ENCODE measurements around the gene PTPRR. TPM values are rescaled to one million over a fixed set of nuclear protein-coding genes. Genes with fewer than 3 reads are reported as not detected.

The PTPRR gene
- total RNA-seq, 2 experiments from 2014 or later: not detected

DNA sequence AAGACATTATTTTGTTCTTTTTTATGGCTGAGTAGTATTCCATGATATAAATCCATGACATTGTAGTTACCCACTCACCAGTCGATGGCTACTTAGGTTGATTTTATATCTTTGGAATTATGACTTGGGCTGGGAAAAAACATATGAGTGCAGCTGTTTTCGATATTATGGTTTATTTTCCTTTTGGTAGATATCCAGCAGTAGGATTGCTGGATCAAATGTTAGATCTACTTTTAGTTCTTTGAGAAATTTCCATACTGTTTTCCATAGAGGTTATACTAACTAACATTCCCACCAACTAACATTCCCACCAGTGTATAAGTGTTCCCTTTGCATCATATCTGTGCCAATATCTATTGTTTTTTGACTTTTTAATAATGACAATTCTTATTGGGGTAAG, 29.9 kb upstream of the PTPRR start:
- intact Hi-C loops (cut with micrococcal nuclease; ENCODE audit: unreplicated experiment): no loop called here
- CTCF ChIA-PET (ENCODE audit: unreplicated experiment): no interaction called here
- no peaks in the 10 kb centered on the region for H3K9me3 ChIP-seq (ENCODE audit: low read length)
- H3K36me3 ChIP-seq (ENCODE audit: insufficient read depth, low read length): no peaks in the 10 kb centered on the region
- TF ChIP-seq, protein P1, sequence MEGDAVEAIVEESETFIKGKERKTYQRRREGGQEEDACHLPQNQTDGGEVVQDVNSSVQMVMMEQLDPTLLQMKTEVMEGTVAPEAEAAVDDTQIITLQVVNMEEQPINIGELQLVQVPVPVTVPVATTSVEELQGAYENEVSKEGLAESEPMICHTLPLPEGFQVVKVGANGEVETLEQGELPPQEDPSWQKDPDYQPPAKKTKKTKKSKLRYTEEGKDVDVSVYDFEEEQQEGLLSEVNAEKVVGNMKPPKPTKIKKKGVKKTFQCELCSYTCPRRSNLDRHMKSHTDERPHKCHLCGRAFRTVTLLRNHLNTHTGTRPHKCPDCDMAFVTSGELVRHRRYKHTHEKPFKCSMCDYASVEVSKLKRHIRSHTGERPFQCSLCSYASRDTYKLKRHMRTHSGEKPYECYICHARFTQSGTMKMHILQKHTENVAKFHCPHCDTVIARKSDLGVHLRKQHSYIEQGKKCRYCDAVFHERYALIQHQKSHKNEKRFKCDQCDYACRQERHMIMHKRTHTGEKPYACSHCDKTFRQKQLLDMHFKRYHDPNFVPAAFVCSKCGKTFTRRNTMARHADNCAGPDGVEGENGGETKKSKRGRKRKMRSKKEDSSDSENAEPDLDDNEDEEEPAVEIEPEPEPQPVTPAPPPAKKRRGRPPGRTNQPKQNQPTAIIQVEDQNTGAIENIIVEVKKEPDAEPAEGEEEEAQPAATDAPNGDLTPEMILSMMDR (conservative IDR thresholded peaks at IDR 0.05; ENCODE audit: low read length): no peak
- no peak for TF ChIP-seq EZH2phosphoT487 (IDR thresholded peaks at IDR 0.05; ENCODE audit: borderline replicate concordance, low read depth, low read length)
- H3K4me3 ChIP-seq (ENCODE audit: low read depth, low read length, poor library complexity, severe bottlenecking): no peak overlapping the region
- no peak overlapping the region for H3K27ac ChIP-seq (ENCODE audit: low read depth, low read length, poor library complexity, severe bottlenecking)
- no TSS peak for BruUV-seq (replicated peaks)
- H4K20me1 ChIP-seq (ENCODE audit: insufficient read depth, low read length): no peaks in the 10 kb centered on the region
- H2AFZ ChIP-seq (ENCODE audit: low read length): no peak overlapping the region
- no peak overlapping the region for H3K4me2 ChIP-seq (ENCODE audit: low read length)
- no peaks in the 10 kb centered on the region for H3K79me2 ChIP-seq (ENCODE audit: insufficient read depth, low read depth, low read length)
- no peak for DNase-seq (ENCODE audit: low spot score)
- no peaks in the 10 kb centered on the region for H3K9me2 ChIP-seq (ENCODE audit: insufficient read depth, low read length)
- POLR2A ChIA-PET: no interaction called here
- no peaks in the 10 kb centered on the region for H3K4me1 ChIP-seq (ENCODE audit: insufficient read depth, low read length, poor library complexity, severe bottlenecking)

DNA sequence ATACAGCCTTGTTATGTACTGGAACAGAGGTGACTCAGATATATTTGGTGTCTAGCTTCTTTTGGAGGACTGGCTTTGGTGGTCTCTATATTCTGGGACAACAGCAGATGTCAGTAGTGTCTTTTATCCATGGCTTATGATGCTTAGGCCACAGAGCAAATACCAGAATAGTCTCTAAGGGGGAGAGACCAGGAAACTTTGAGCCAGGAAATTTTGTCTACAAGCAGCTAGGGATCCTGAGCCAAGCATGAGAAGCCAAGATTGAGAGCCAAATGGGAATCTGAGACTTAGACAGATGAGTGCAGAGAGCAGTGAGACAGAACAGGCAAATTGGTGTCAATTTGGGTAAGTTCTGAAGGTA, 28.4 kb upstream of the PTPRR start:
- no peak overlapping the region for H3K4me3 ChIP-seq (ENCODE audit: low read depth, low read length, poor library complexity, severe bottlenecking)
- no peak overlapping the region for H3K27ac ChIP-seq (ENCODE audit: low read depth, low read length, poor library complexity, severe bottlenecking)
- no peaks in the 10 kb centered on the region for H3K9me3 ChIP-seq (ENCODE audit: low read length)
- H3K9me2 ChIP-seq (ENCODE audit: insufficient read depth, low read length): no peaks in the 10 kb centered on the region
- H2AFZ ChIP-seq (ENCODE audit: low read length): no peak overlapping the region
- no peak for TF ChIP-seq EZH2phosphoT487 (IDR thresholded peaks at IDR 0.05; ENCODE audit: borderline replicate concordance, low read depth, low read length)
- TF ChIP-seq, protein P1 (conservative IDR thresholded peaks at IDR 0.05; ENCODE audit: low read length): no peak
- no peaks in the 10 kb centered on the region for H3K79me2 ChIP-seq (ENCODE audit: insufficient read depth, low read depth, low read length)
- no peaks in the 10 kb centered on the region for H4K20me1 ChIP-seq (ENCODE audit: insufficient read depth, low read length)
- BruUV-seq (replicated peaks): no TSS peak
- ChIA-PET POLR2A (no interaction called here), CTCF (ENCODE audit: unreplicated experiment) (no interaction called here)
- intact Hi-C loops (cut with micrococcal nuclease; ENCODE audit: unreplicated experiment): no loop called here
- H3K4me1 ChIP-seq (ENCODE audit: insufficient read depth, low read length, poor library complexity, severe bottlenecking): no peaks in the 10 kb centered on the region
- DNase-seq (ENCODE audit: low spot score): no peak
- no peak overlapping the region for H3K4me2 ChIP-seq (ENCODE audit: low read length)
- no peaks in the 10 kb centered on the region for H3K36me3 ChIP-seq (ENCODE audit: insufficient read depth, low read length)

DNA sequence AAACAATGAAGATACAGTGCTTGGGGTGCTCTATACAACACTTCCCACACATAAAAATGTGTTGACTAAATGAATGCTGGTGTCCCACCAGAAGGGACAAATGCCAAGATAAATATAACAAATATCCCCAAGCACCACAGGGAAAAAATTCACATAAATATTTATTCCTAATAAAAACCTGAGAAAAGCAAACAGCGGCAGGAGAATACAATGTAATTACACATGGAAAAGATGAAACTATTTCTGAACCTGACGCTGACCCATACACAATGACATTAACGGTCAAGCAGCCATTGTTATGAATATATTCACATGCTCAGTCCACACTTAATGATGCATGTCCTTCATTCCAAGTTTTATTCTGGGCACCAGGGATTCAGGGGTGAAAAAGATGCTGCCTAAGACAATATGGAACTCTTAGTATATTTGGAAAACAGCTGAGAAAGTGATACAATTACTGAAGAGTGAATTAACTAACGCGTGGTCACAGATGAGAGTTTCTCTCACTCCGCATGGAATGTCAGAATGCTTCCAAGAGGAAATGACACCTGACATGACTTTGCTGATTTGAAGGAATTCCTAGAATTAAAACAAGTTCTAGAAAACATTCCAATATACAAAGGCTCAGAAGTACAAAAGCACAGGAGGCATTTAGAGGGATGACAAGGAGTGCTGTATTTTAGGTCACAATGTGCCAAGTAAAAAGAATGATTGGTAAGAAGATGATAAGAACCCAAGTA, 27.9 kb upstream of the PTPRR start:
- intact Hi-C loops (cut with micrococcal nuclease; ENCODE audit: unreplicated experiment): no loop called here
- DNase-seq (ENCODE audit: low spot score): no peak
- ChIA-PET POLR2A (no interaction called here), CTCF (ENCODE audit: unreplicated experiment) (no interaction called here)
- H3K4me3 ChIP-seq (ENCODE audit: low read depth, low read length, poor library complexity, severe bottlenecking): no peak overlapping the region
- H3K4me1 ChIP-seq (ENCODE audit: insufficient read depth, low read length, poor library complexity, severe bottlenecking): no peaks in the 10 kb centered on the region
- TF ChIP-seq, protein P1 (conservative IDR thresholded peaks at IDR 0.05; ENCODE audit: low read length): no peak
- TF ChIP-seq EZH2phosphoT487 (IDR thresholded peaks at IDR 0.05; ENCODE audit: borderline replicate concordance, low read depth, low read length): no peak
- H4K20me1 ChIP-seq (ENCODE audit: insufficient read depth, low read length): no peaks in the 10 kb centered on the region
- no peaks in the 10 kb centered on the region for H3K9me3 ChIP-seq (ENCODE audit: low read length)
- no peak overlapping the region for H3K4me2 ChIP-seq (ENCODE audit: low read length)
- H3K79me2 ChIP-seq (ENCODE audit: insufficient read depth, low read depth, low read length): no peaks in the 10 kb centered on the region
- no peak overlapping the region for H3K27ac ChIP-seq (ENCODE audit: low read depth, low read length, poor library complexity, severe bottlenecking)
- H2AFZ ChIP-seq (ENCODE audit: low read length): no peak overlapping the region
- H3K9me2 ChIP-seq (ENCODE audit: insufficient read depth, low read length): no peaks in the 10 kb centered on the region
- BruUV-seq (replicated peaks): no TSS peak
- H3K36me3 ChIP-seq (ENCODE audit: insufficient read depth, low read length): no peaks in the 10 kb centered on the region
